ENCODE measurements around the gene TERB1. TPM values are rescaled to one million over a fixed set of nuclear protein-coding genes. Genes with fewer than 3 reads are reported as not detected.
"Not testable (repeated sequence)": the region's sequence is repeated elsewhere in the genome, so short reads cannot be mapped to it uniquely, and the experiment has no call there.

TERB1 gene
- total RNA-seq, 1 donor from 2014 or later, result 0.41 TPM

- FAIRE-seq (no peak), DNase-seq (ENCODE audit: low spot score in 2 of 2) (peak; percentile 88 to 89)
Observed at GRCh38 chr16:66830422-66831404, 29.3 kb upstream of the TERB1 start, which contains the start of gene NAE1. Gene NAE1, minus strand, starts transcription at chr16:66830976. Its CDS starts 77 bp downstream, at chr16:66830899.

- no peak for FAIRE-seq
- DNase-seq (ENCODE audit: low spot score in 2 of 2), result no peak
Observed at GRCh38 chr16:66824006-66824405, 22.6 kb upstream of the TERB1 start.

- no peak for FAIRE-seq
Observed at GRCh38 chr16:66814734-66815133, 13.3 kb upstream of the TERB1 start.

GRCh38 chr16:66811043-66811442 is 9.7 kb upstream of the TERB1 start:
- FAIRE-seq, result no peak
- no peak for DNase-seq (ENCODE audit: low spot score in 2 of 2)

More at GRCh38 chr16:66814734-66815133, 13.3 kb upstream of the TERB1 start:
- DNase-seq (ENCODE audit: low spot score in 2 of 2), result no peak

- no peak for FAIRE-seq
Observed at GRCh38 chr16:66810391-66810790, 9.0 kb upstream of the TERB1 start.

GRCh38 chr16:66809765-66810164 is 8.4 kb upstream of the TERB1 start:
- FAIRE-seq, result no peak
- no peak for DNase-seq (ENCODE audit: low spot score in 2 of 2)

More at GRCh38 chr16:66810391-66810790, 9.0 kb upstream of the TERB1 start:
- no peak for DNase-seq (ENCODE audit: low spot score in 2 of 2)

- DNase-seq (ENCODE audit: low spot score in 2 of 2) (no peak), FAIRE-seq (no peak)
Observed at GRCh38 chr16:66802159-66802558, 775 bp upstream of the TERB1 start.

- FAIRE-seq (no peak), DNase-seq (ENCODE audit: low spot score in 2 of 2) (no peak)
Observed at GRCh38 chr16:66800856-66801255, 528 bp downstream of the TERB1 start.

GRCh38 chr16:66798161-66798560 is 3.2 kb downstream of the TERB1 start:
- DNase-seq (ENCODE audit: low spot score in 2 of 2), result no peak
- no peak for FAIRE-seq

- FAIRE-seq, result not testable (repeated sequence)
Observed at GRCh38 chr16:66793984-66794383, 7.4 kb downstream of the TERB1 start.

GRCh38 chr16:66790130-66790733 is 11.2 kb downstream of the TERB1 start:
- FAIRE-seq, result no peak
- no peak for DNase-seq (ENCODE audit: low spot score in 2 of 2)

More at GRCh38 chr16:66793984-66794383, 7.4 kb downstream of the TERB1 start:
- DNase-seq (ENCODE audit: low spot score in 2 of 2), result not testable (repeated sequence)

- FAIRE-seq (no peak), DNase-seq (ENCODE audit: low spot score in 2 of 2) (no peak)
Observed at GRCh38 chr16:66787427-66787826, 14.0 kb downstream of the TERB1 start.

GRCh38 chr16:66786551-66786950 is 14.8 kb downstream of the TERB1 start:
- DNase-seq (ENCODE audit: low spot score in 2 of 2), result no peak
- no peak for FAIRE-seq

GRCh38 chr16:66776457-66776856 is 24.9 kb downstream of the TERB1 start:
- DNase-seq (ENCODE audit: low spot score in 2 of 2) (no peak), FAIRE-seq (no peak)

GRCh38 chr16:66774981-66775380 is 26.4 kb downstream of the TERB1 start:
- DNase-seq (ENCODE audit: low spot score in 2 of 2), result no peak
- no peak for FAIRE-seq

- FAIRE-seq, result no peak
- DNase-seq (ENCODE audit: low spot score in 2 of 2), result no peak
Observed at GRCh38 chr16:66758086-66758485, 43.3 kb downstream of the TERB1 start.

- no peak for FAIRE-seq
- DNase-seq (ENCODE audit: low spot score in 2 of 2), result no peak
Observed at GRCh38 chr16:66754819-66755218, 46.6 kb downstream of the TERB1 start.

GRCh38 chr16:66754211-66754610 is 47.2 kb downstream of the TERB1 start:
- DNase-seq (ENCODE audit: low spot score in 2 of 2) (no peak), FAIRE-seq (no peak)

GRCh38 chr16:66752958-66753357 is 48.4 kb downstream of the TERB1 start:
- FAIRE-seq (no peak), DNase-seq (ENCODE audit: low spot score in 2 of 2) (no peak)

- FAIRE-seq (no peak), DNase-seq (ENCODE audit: low spot score in 2 of 2) (peak in 1 of 2 donors; percentile 26)
Observed at GRCh38 chr16:66752379-66752778, 49.0 kb downstream of the TERB1 start.

GRCh38 chr16:66751992-66752322 is 49.4 kb downstream of the TERB1 start:
- no peak for FAIRE-seq
- DNase-seq (ENCODE audit: low spot score in 2 of 2), result no peak

All from frontal cortex (tissue), 4 donors.